ENCODE results near the gene NUP50.

Gene NUP50, protein sequence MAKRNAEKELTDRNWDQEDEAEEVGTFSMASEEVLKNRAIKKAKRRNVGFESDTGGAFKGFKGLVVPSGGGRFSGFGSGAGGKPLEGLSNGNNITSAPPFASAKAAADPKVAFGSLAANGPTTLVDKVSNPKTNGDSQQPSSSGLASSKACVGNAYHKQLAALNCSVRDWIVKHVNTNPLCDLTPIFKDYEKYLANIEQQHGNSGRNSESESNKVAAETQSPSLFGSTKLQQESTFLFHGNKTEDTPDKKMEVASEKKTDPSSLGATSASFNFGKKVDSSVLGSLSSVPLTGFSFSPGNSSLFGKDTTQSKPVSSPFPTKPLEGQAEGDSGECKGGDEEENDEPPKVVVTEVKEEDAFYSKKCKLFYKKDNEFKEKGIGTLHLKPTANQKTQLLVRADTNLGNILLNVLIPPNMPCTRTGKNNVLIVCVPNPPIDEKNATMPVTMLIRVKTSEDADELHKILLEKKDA

DNA sequence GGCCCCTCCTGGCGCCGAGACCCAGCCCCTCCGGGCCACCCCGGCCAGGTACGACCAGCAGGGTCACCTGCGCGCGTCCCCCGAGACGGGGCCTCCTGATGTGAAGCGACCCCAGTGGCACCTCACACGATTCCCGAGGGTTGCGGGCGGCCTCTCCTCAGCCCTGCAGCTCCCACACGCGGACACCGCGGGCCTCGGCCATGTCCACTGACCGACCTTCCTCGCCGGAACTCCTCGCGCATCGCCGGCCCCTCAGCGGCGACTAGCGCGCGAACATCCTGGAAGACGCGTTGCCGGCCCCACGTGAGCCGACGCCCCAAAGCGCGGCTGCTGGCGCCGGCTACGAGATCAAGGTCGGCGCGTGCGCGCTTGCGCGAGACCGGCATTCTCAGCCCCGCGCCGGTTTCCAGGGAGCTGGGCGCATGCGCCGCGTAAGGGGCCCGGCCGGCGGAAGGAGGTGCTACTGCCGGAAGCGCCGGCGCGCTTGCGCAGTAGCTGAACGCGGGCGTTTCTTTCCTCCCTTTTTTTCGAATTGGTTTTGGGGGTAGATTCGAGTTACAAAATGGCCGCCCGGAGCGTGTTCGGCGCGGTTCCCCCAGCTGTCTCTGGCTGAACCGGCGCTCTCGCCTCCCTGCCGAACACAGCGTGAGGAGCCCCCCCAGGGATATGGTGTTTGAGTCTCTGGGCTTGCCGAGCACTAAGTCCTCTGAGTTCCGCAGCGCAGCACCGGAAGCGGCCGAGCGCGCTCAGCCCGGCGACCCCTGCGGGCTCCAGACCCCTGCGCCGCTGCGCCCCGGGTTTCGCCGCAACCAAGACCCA, at the start of gene NUP50:
Gene NUP50, plus strand, starts transcription at position 475 of the 819 bp plus-strand sequence. CDS start 4,253 bp downstream, outside the sequence.
- peak; percentile 85 to 86 for ATAC-seq

DNA sequence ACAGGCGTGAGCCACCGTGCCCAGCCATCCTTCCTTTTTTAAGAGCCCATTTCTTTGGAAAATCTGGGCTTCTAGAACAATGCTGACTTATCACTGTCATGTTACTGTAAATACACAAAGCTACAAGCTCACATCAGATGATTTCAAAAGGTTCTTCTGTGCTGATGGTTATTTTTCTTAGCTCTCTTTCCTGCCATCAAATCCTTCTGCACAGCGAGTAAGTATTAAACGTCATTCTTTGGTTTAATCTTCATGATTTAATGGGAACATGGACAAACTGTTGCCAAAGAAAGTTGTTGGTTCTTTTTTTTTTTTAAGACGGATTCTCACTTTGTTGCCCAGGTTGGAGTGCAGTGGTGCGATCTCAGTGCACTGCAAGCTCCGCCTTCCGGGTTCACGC, 43.3 kb upstream of the NUP50 start:
- no peak for ATAC-seq

GRCh38 chr22:45120931-45121330, 42.8 kb upstream of the NUP50 start:
- ATAC-seq: no peak

DNA sequence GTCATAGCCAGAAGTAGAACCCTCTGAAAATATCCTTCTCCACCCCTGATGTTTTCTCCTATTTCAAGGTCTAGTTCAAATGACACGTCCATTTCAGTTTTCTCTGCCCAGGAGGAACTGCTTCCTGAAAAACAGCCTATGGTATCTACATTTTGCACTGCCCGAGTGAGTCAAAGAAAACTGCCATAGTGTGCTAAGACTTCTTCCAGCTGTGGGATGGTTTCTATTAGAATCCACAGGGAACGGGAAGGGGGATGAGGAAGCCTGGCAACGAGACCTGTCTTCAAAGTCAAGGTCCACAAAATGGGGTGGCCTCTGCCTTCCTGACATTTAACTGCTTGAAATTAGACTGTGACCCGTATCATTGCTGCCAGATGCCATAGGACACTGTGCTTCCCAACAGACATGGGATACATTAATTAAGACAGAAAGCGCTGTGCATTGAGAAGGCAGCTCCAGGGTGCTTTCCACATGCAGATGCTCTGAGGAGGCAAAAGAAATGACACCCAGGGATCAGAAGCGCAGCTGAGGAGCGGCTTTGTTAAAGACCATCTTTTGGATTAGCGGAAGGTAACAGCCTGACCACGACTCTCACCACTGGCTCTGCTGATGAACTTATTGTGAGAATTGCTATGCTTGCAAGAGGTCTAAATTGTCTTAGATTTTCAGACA, 39.4 kb upstream of the NUP50 start:
- ATAC-seq: no peak

DNA sequence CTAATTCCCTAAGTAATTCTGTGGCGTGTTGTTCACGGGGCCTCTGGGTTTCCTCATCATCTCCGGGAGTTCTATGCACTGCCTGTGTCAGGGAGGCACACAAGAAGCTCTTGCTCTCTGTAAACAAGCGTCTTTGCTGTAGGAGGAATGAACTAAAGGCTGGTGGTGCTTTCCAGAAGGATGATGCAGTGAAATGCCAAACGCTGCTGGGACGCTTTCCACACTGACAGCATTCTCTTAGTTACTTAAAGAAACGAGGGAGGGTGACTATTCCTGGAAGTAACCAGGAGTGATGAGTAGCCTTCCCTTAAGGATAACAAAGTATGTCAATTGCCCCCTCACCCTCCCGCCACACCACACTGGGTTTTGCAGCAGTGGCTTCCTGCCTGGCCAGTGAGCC, 38.5 kb upstream of the NUP50 start:
- no peak for ATAC-seq

GRCh38 chr22:45127866-45128265, 35.9 kb upstream of the NUP50 start:
- no peak for ATAC-seq

GRCh38 chr22:45129703-45130524, 33.8 kb upstream of the NUP50 start:
- peak; percentile 46 to 49 for ATAC-seq

DNA sequence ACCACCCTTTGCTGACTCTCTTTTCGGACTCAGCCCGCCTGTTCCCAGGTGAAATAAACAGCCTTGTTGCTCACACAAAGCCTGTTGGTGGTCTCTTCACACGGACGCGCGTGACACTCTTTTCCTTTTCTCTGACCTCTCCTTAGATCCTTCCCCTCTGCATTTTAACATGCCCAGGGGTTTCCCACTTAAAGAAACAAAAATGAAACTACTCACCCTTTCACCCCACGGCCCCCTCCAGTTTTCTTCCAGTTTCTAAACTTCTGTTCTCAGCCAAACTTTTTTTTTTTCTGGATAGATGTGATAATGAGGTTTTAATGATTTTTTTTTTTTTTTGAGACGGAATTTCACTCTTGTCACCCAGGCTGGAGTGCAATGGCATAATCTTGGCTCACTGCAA, 32.8 kb upstream of the NUP50 start:
- ATAC-seq: no peak

GRCh38 chr22:45131749-45132148, 32.0 kb upstream of the NUP50 start:
- ATAC-seq: no peak

GRCh38 chr22:45134313-45134712, 29.4 kb upstream of the NUP50 start:
- ATAC-seq: no peak

- peak in 1 of 2 donors; percentile 33 for ATAC-seq
These were observed 27.1 kb upstream of the NUP50 start for GRCh38 chr22:45136594-45136993.

DNA sequence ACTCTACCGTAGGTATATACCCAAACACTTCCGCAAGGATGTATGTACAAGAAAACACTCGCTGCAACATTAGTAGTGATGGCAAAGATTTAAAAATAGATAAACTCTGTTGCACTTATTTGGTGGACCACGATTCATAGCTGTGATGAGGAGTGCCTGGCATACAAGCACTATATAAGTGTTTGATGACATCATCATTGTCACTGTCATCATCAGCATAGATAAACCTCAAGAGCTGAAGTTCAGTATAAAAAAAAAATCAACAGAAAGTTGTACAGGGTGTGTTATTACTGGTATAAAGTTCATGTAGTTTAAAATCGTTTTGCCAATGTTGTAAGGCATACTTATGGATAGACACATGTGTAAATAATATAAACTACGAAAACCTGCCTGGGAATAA, 24.0 kb upstream of the NUP50 start:
- peak in 1 of 2 donors; percentile 24 for ATAC-seq

- ATAC-seq: no peak
These were observed 21.3 kb upstream of the NUP50 start for GRCh38 chr22:45142376-45142775.

GRCh38 chr22:45144916-45145315, 18.8 kb upstream of the NUP50 start:
- ATAC-seq: no peak

- ATAC-seq: no peak
These were observed 14.1 kb upstream of the NUP50 start for GRCh38 chr22:45149671-45150070.

DNA sequence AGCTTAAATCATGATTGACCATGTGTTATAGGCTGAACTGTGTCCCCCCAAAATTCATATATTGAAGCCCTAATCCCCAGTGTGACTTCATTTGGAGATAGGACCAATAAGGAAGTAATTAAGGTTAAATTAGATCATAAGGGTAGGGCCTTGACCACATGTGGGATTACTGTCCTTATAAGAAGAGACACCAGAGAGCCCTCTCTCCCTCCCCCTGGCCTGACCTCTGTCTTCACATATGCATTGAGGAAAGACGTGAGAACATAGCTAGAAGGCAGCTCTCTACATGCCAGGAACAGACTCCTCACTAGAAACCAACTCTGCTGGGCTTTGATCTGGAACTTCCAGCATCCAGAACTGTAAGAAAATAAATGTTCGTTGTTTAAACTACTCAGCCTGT, 13.6 kb upstream of the NUP50 start:
- no peak for ATAC-seq

GRCh38 chr22:45151503-45151902, 12.2 kb upstream of the NUP50 start:
- no peak for ATAC-seq

- no peak for ATAC-seq
These were observed 9.3 kb upstream of the NUP50 start for GRCh38 chr22:45154383-45154782.

DNA sequence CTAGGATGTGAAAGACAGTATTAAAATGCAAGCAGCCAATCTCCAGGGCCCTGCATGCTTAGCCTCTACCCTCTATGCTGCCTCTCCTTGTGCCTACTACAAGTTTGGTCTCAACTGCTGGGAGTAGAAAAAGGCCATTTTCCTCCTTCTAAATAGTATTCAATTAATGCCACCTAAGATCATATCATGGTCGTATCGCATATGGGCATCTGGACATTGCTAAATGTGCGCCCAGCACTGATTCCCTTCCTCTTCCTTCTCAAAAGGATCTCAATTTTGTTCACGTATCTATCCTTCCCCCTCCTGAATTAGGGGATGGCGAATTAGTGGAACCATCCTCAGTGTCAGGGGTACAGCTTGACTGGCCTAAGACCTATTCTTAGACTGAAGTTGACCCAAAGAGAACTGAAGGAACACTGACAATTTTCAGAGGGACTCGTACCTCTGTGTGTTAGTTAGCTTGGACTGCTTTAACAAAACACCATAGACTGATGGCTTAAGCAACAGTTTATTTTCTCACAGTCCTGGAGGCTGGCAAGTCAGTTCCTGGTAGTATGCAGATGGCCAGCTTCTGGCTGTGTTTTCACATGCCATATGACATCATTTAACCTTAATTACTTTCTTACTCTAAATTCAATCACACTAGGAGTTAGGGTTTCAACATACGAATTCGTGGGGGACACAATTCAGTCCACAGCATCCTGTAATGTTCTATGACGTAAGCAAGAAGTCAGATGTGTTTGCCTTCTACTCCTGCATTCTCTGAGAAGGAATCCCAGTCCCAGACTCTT, 8.5 kb upstream of the NUP50 start:
- ATAC-seq: no peak

DNA sequence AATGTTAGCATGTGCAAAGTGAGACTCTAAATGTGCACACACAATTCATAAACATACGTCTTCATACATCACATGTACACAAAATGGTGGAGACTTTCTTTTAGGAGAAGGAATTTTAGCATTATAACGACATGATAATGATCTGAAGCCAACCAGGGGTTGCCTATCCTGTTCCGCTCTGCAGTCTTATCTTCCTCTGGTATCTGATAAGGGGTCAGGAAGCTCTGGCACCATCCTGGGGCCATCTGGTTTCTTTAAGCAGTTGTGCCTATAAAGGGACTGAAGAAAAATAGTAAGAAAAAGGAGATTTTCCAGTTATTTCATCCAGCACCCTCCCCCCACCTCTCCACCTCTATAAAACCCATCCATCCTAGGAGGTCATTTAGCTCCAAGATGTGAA, 5.8 kb upstream of the NUP50 start:
- ATAC-seq: no peak

DNA sequence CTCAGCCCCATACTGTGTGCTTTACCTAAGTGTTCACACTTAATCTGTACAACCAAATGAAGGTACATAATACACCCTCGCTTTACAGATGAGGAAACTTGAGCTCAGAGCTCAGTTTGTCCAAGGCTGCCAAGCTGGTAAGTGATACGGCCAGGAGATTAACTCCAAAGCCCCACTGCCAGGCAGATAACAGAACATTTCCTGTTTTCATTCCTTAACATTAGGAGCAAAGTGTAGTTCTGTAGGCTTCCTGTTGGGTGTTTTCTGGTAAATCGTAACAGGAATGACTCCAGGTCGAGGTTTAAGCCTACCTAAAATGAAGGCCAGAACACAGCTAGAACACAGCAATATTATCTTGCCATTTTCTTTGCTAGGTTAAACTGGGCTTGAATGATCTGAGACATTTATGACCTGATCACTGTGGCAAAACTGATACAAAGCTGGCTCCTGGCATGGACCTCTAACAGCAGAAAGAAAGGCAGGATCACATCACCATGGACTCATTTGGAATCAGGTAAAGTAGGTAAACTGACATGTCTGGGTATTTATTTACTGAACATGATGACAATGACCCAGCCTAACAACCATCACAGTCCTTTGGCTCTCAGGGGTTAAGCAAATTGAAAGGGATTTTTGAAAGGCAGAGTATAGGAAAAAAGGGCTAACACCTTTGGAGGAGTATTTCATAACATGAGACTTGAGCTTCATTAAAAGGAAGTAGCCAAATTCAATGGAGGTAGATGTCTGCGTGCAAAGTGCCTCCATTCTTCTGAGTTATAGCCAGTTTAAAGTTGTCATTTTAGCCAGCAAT, 3.9 kb upstream of the NUP50 start:
- ATAC-seq: no peak

Measured in activated CD4-positive, CD25-positive, alpha-beta regulatory T cell treated with anti-CD3 and anti-CD28 coated beads, Interleukin-2, amount 50 U/mL, for 24 hours (primary cell).